Endothelial cell of umbilical vein (primary cell): ENCODE data around the gene KCNC1. TPM values are rescaled to one million over a fixed set of nuclear protein-coding genes. Genes with fewer than 3 reads are reported as not detected.

ENCODE experiments used
- BruUV-seq: library from RNA; stranded (reverse); fragments of 400-500 nt; replicated peaks from 2 replicates; lab custom pipeline; 2021; lab: Mats Ljungman, UMichigan
- CTCF ChIA-PET: fragments of 300-600, 350-600 bp; sonication (Branson Sonifier 250); formaldehyde crosslinking; loops from one replicate; lab custom pipeline; 2021; ENCODE audit warnings: antibody characterized with exemption, inconsistent platforms; lab: Charles Lee
- POLR2A ChIA-PET: fragments of 300-600, 350-600 bp; sonication (Branson Sonifier 250); formaldehyde crosslinking; loops from one replicate; lab custom pipeline; 2021; ENCODE audit warnings: antibody characterized with exemption, inconsistent platforms; lab: Charles Lee
- DNase-seq: peaks from one replicate; pipeline ENCODE4 v3.0.0-alpha.2; 2011; ENCODE audit warnings: low read depth, low spot score
- FAIRE-seq: peaks from 2 replicates; lab custom pipeline; 2011; peaks lifted over from hg19 to GRCh38; lab: Jason Lieb, UNC
- H2AFZ ChIP-seq: 2 replicates; pipeline ENCODE4 v1.6.0; 2012; ENCODE audit warnings: low read depth, low read length, control low read depth, inconsistent platforms
- H3K27ac ChIP-seq: 2 replicates; pipeline ENCODE4 v1.5.1; 2011; ENCODE audit warnings: low read depth, mild to moderate bottlenecking, control low read depth, low read length, moderate library complexity; ENCODE audit not compliant: insufficient read depth
- H3K27me3 ChIP-seq, 2 experiments: 2 replicates each; pipeline versions ENCODE4 v1.6.0 to v1.6.1; 2011; ENCODE audit warnings: low read length in 2 of 2, mixed read lengths in 1 of 2; ENCODE audit not compliant: control insufficient read depth in 2 of 2, insufficient read depth in 2 of 2
- H3K36me3 ChIP-seq, 2 experiments: 2 replicates in 1 of 2; 3 replicates in 1 of 2; pipeline ENCODE4 v1.5.1; 2011; ENCODE audit warnings: low read length in 2 of 2, mild to moderate bottlenecking in 1 of 2, moderate library complexity in 1 of 2; ENCODE audit not compliant: control insufficient read depth in 2 of 2, insufficient read depth in 2 of 2; ENCODE audit errors: extremely low read depth in 1 of 2
- H3K4me1 ChIP-seq: 3 replicates; pipeline ENCODE4 v1.5.1; 2011; ENCODE audit warnings: mild to moderate bottlenecking, low read length; ENCODE audit not compliant: control insufficient read depth, insufficient read depth; ENCODE audit errors: extremely low read depth
- H3K4me2 ChIP-seq: 2 replicates; pipeline ENCODE4 v1.6.1; 2011; ENCODE audit warnings: low read length, control low read depth, mixed read lengths; ENCODE audit not compliant: insufficient read depth
- H3K4me3 ChIP-seq, 3 experiments: fragments of 200-600 bp in 1 of 3; sonication (generic), shearing (Covaris generic) in 1 of 3; replicated peaks in 1 of 3; 2 replicates each; pipeline ENCODE4 v1.5.1; 2011 to 2016; ENCODE audit warnings: control low read depth in 3 of 3, low read length in 3 of 3, mild to moderate bottlenecking in 2 of 3, inconsistent platforms in 1 of 3, low read depth in 1 of 3, moderate library complexity in 1 of 3; ENCODE audit not compliant: insufficient read depth in 1 of 3
- H3K79me2 ChIP-seq: 2 replicates; pipeline ENCODE4 v1.6.0; 2012; ENCODE audit warnings: low read length, inconsistent platforms; ENCODE audit not compliant: control insufficient read depth, insufficient read depth
- H3K9ac ChIP-seq: replicated peaks from 2 replicates; pipeline ENCODE3; 2011; ENCODE audit warnings: low read length, control low read depth; ENCODE audit not compliant: insufficient read depth; ENCODE audit errors: extremely low read depth
- H3K9me1 ChIP-seq: replicated peaks from 3 replicates; pipeline ENCODE4 v1.6.0; 2011; ENCODE audit warnings: mild to moderate bottlenecking, low read length; ENCODE audit not compliant: control insufficient read depth, insufficient read depth; ENCODE audit errors: extremely low read depth
- H3K9me3 ChIP-seq: replicated peaks from 2 replicates; pipeline ENCODE4 v1.5.1; 2012; ENCODE audit warnings: low read length, inconsistent platforms; ENCODE audit not compliant: control insufficient read depth, insufficient read depth
- H4K20me1 ChIP-seq: replicated peaks from 2 replicates; pipeline ENCODE3; 2011; ENCODE audit warnings: mild to moderate bottlenecking, low read length; ENCODE audit not compliant: control insufficient read depth, insufficient read depth; ENCODE audit errors: extremely low read depth
- EZH2 ChIP-seq: IDR thresholded peaks from 2 replicates; pipeline ENCODE4 v1.6.1; 2012; ENCODE audit warnings: borderline replicate concordance, low read depth, mild to moderate bottlenecking, moderate library complexity, low read length, inconsistent platforms; ENCODE audit not compliant: severe bottlenecking
- FOS ChIP-seq: IDR thresholded peaks from 2 replicates; pipeline ENCODE4 v1.6.1; 2011; ENCODE audit warnings: mild to moderate bottlenecking, low read length, moderate library complexity, borderline replicate concordance; ENCODE audit not compliant: insufficient read depth
- GATA2 ChIP-seq: IDR thresholded peaks from 2 replicates; pipeline ENCODE4 v1.7.0; 2011; ENCODE audit warnings: low read depth, mild to moderate bottlenecking, moderate library complexity, mixed read lengths, low read length; ENCODE audit not compliant: insufficient read length, insufficient read depth
- JUN ChIP-seq: IDR thresholded peaks from 2 replicates; pipeline ENCODE4 v1.6.1; 2011; ENCODE audit warnings: borderline replicate concordance, low read depth; ENCODE audit not compliant: insufficient read length, insufficient read depth
- MYC ChIP-seq: IDR thresholded peaks from one replicate; pipeline ENCODE4 v1.6.1; 2011; ENCODE audit warnings: mild to moderate bottlenecking, low read depth, low read length
- POLR2A ChIP-seq: IDR thresholded peaks from 2 replicates; pipeline ENCODE4 v1.6.1; 2012; ENCODE audit warnings: low read depth, mild to moderate bottlenecking, control low read depth, low read length
- POLR2AphosphoS5 ChIP-seq: IDR thresholded peaks from 2 replicates; pipeline ENCODE4 v1.6.1; 2012; ENCODE audit warnings: low read depth, mild to moderate bottlenecking, control low read depth, low read length, moderate library complexity; ENCODE audit not compliant: insufficient read depth
- dilution Hi-C: fragments of 300-500 bp; cut with MboI; formaldehyde crosslinking; loops from one replicate; pipeline ENCODE4 v1.15.0; 2019; ENCODE audit warnings: low sequenced_read_pairs; ENCODE audit not compliant: extremely low pct_ligation_motif_present
- intact Hi-C: fragments of 100-400 bp; cut with micrococcal nuclease; formaldehyde crosslinking; loops from one replicate; pipeline ENCODE4 v1.10.0; 2022
- polyA plus RNA-seq, 4 experiments: library from polyadenylated mRNA; depleted of rRNA in 3 of 4; stranded (reverse) in 3 of 4; unstranded in 1 of 4; fragments of >200 nt; gene quantifications; 2 replicates each; pipeline versions ENCODE4 v1.2.1 to v1.2.3, GENCODE V29; 2011 to 2012; ENCODE audit warnings: missing spikeins in 1 of 4
- total RNA-seq: library from RNA; stranded (reverse); gene quantifications from 2 replicates; pipeline ENCODE4 v1.2.3, GENCODE V29; 2021
- TF ChIP-seq, protein P1 (sequence below): IDR thresholded peaks from 2 replicates; pipeline ENCODE4 v1.6.1; 2011; ENCODE audit not compliant: insufficient read depth, insufficient read length
- TF ChIP-seq, protein P2 (sequence below), 2 donors: IDR thresholded peaks; 1 replicate in 1 of 2; 2 replicates in 1 of 2; pipeline ENCODE4 v1.5.1; 2011; ENCODE audit warnings: low read length in 2 of 2, mild to moderate bottlenecking in 2 of 2, moderate library complexity in 2 of 2, control low read depth in 1 of 2, inconsistent platforms in 1 of 2, low read depth in 1 of 2; ENCODE audit not compliant: insufficient read depth in 1 of 2; ENCODE audit errors: extremely low read depth in 1 of 2

KCNC1 gene
- total and polyA plus RNA-seq, 2 donors (not counting 3 experiments of a cell fraction or from before 2014, with no cell fraction given) = not detected

DNA sequence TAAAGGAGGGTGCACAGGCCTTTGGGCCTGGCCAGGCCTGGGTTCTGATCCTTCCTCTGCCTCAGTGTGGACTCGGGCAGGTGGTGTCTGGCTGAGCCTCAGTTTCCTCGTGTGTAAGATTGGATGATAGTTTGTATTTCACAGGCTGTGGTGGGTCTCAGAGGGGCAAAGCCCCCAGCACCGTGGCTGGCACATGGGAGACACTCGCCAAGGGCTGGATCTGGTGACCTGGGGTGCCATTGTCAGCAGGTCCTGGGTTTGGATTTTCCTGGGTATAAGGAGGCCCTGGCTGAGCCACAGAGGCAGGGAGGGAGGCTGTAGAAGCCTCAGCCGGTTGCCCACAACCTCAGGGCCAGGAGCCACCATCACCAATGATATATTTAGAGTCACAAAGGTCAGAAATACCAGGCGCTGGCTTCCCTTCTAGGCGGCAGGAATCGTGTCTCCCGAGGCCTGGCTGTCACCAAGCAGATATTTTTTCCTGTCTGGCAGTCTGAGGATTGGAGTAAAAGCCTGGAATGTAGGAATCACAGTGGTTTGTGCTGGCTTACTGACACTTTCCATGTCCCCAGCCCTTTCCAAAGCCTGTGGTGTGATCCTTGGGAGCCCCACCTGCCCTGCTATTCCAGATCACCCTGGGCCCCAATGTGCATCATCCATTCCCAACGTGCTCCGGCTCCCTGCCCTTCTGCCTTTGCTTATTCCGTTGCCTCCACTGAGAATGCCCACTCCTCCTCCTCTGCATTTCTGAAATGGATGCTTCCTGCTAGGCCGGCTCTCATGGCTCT, 15.6 kb downstream of the KCNC1 start:
- intact Hi-C loops (no loop called here), dilution Hi-C loops (no loop called here)
- no peak for TF ChIP-seq GATA2
- TF ChIP-seq, protein P1, sequence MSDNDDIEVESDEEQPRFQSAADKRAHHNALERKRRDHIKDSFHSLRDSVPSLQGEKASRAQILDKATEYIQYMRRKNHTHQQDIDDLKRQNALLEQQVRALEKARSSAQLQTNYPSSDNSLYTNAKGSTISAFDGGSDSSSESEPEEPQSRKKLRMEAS = no peak
- no peak for TF ChIP-seq MYC
- TF ChIP-seq POLR2A = no peak
- TF ChIP-seq, protein P2, sequence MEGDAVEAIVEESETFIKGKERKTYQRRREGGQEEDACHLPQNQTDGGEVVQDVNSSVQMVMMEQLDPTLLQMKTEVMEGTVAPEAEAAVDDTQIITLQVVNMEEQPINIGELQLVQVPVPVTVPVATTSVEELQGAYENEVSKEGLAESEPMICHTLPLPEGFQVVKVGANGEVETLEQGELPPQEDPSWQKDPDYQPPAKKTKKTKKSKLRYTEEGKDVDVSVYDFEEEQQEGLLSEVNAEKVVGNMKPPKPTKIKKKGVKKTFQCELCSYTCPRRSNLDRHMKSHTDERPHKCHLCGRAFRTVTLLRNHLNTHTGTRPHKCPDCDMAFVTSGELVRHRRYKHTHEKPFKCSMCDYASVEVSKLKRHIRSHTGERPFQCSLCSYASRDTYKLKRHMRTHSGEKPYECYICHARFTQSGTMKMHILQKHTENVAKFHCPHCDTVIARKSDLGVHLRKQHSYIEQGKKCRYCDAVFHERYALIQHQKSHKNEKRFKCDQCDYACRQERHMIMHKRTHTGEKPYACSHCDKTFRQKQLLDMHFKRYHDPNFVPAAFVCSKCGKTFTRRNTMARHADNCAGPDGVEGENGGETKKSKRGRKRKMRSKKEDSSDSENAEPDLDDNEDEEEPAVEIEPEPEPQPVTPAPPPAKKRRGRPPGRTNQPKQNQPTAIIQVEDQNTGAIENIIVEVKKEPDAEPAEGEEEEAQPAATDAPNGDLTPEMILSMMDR (IDR thresholded peaks at IDR 0.05; ENCODE audit: extremely low read depth in 1 of 2, insufficient read depth in 1 of 2, low read depth in 1 of 2, low read length in 2 of 2) = no peak
- no peak for TF ChIP-seq FOS
- no peak for TF ChIP-seq JUN
- no peak for TF ChIP-seq POLR2AphosphoS5
- no peak for TF ChIP-seq EZH2
- H3K4me2 ChIP-seq = no peak overlapping the region
- H3K4me1 ChIP-seq = no peaks in the 10 kb centered on the region
- H4K20me1 ChIP-seq = no peaks in the 10 kb centered on the region
- no peak overlapping the region for H2AFZ ChIP-seq
- DNase-seq = no peak
- no TSS peak for BruUV-seq
- no peak overlapping the region for H3K27ac ChIP-seq
- ChIA-PET POLR2A (no interaction called here), CTCF (interaction anchor here (2.8 kb wide), 1 partner anchor 19 kb away, joined by 9 read pairs; no protein-coding TSS in a partner anchor)
- H3K9me1 ChIP-seq = no peaks in the 10 kb centered on the region
- no peak overlapping the region for H3K9ac ChIP-seq
- no peaks in the 10 kb centered on the region for H3K36me3 ChIP-seq
- H3K27me3 ChIP-seq = no peaks in the 10 kb centered on the region
- no peaks in the 10 kb centered on the region for H3K9me3 ChIP-seq
- no peak for FAIRE-seq
- H3K79me2 ChIP-seq = no peaks in the 10 kb centered on the region
- H3K4me3 ChIP-seq = no peak overlapping the region
